ENCODE results near the gene AFM. TPM values are rescaled to one million over a fixed set of nuclear protein-coding genes. Genes with fewer than 3 reads are reported as not detected.

AFM gene
- total RNA-seq, 1 experiment from 2014 or later: not detected

DNA sequence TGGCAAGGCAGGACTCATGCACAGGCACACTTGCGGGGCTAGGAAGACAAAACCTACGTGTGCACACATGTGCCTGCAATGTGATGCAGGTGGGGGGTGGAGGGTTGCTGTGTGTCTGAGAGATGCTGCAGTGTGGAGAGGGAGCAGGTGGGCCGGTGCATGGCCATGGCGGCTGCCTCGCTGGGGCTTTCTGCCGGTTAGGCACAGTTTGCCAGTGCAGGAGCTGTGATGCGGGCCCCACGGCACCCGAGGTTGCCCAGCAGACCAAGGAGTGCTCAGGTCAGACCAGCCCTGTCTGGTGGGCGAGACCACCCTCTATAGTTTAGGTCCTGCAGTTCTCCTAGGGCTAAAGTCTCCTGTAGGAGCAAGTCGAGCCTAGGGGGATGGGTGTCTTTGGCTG is 4.4 kb upstream of the AFM start:
- H3K9me2 ChIP-seq (ENCODE audit: insufficient read depth): no peaks in the 10 kb centered on the region
- no peaks in the 10 kb centered on the region for H3K36me3 ChIP-seq (ENCODE audit: control insufficient read depth in 1 of 2, insufficient read depth in 2 of 2, low read length in 2 of 2)
- no peaks in the 10 kb centered on the region for H3K27me3 ChIP-seq (ENCODE audit: insufficient read depth, low read length)
- DNase-seq (ENCODE audit: low read depth, low spot score) (no peak), ATAC-seq (no peak)
- ChIA-PET POLR2A (no interaction called here), RAD21 (ENCODE audit: low non-redundant PET in 1 of 2, low total read pairs in 2 of 2, uncharacterized antibody in 2 of 2, unreplicated experiment in 2 of 2) (no interaction called here), CTCF (no interaction called here)
- no peaks in the 10 kb centered on the region for H3K4me1 ChIP-seq (ENCODE audit: control insufficient read depth in 1 of 2, insufficient read depth in 2 of 2, low read length in 2 of 2)
- no peaks in the 10 kb centered on the region for H4K20me1 ChIP-seq (ENCODE audit: insufficient read depth)
- no peak overlapping the region for H3K9ac ChIP-seq (ENCODE audit: low read length)
- H3K4me3 ChIP-seq (replicated peaks in 1 of 2; ENCODE audit: low read depth in 1 of 2, low read length in 2 of 2): no peak overlapping the region
- H3K79me2 ChIP-seq (ENCODE audit: insufficient read depth, low read length): no peaks in the 10 kb centered on the region
- H3K9me3 ChIP-seq (ENCODE audit: control insufficient read depth in 1 of 2, insufficient read depth in 1 of 2, low read depth in 1 of 2, low read length in 2 of 2): 0 out of 4 replicates have a peak, but pooled peaks cover 0 to 4% of the 10 kb centered on the region in 2 experiments
- intact Hi-C loops (cut with micrococcal nuclease): no loop called here
- no TSS peak for BruUV-seq (replicated peaks)
- H2AFZ ChIP-seq (ENCODE audit: low read depth, low read length, poor library complexity, severe bottlenecking): no peak overlapping the region
- no peak overlapping the region for H3K27ac ChIP-seq (ENCODE audit: low read depth, low read length)
- TF ChIP-seq, protein P1, sequence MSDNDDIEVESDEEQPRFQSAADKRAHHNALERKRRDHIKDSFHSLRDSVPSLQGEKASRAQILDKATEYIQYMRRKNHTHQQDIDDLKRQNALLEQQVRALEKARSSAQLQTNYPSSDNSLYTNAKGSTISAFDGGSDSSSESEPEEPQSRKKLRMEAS (IDR thresholded peaks at IDR 0.05): no peak
- no peak for TF ChIP-seq FOSL1 (IDR thresholded peaks at IDR 0.05; ENCODE audit: low read depth)
- TF ChIP-seq SP1 (IDR thresholded peaks at IDR 0.05; ENCODE audit: low read depth): no peak
- TF ChIP-seq, protein P2, sequence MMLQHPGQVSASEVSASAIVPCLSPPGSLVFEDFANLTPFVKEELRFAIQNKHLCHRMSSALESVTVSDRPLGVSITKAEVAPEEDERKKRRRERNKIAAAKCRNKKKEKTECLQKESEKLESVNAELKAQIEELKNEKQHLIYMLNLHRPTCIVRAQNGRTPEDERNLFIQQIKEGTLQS (IDR thresholded peaks at IDR 0.05): no peak
- no peak for TF ChIP-seq SRF (IDR thresholded peaks at IDR 0.05; ENCODE audit: low read depth)
- TF ChIP-seq, protein P3, sequence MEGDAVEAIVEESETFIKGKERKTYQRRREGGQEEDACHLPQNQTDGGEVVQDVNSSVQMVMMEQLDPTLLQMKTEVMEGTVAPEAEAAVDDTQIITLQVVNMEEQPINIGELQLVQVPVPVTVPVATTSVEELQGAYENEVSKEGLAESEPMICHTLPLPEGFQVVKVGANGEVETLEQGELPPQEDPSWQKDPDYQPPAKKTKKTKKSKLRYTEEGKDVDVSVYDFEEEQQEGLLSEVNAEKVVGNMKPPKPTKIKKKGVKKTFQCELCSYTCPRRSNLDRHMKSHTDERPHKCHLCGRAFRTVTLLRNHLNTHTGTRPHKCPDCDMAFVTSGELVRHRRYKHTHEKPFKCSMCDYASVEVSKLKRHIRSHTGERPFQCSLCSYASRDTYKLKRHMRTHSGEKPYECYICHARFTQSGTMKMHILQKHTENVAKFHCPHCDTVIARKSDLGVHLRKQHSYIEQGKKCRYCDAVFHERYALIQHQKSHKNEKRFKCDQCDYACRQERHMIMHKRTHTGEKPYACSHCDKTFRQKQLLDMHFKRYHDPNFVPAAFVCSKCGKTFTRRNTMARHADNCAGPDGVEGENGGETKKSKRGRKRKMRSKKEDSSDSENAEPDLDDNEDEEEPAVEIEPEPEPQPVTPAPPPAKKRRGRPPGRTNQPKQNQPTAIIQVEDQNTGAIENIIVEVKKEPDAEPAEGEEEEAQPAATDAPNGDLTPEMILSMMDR (IDR thresholded peaks at IDR 0.05 in 2 of 3, conservative IDR thresholded peaks at IDR 0.05 in 1 of 3; ENCODE audit: borderline replicate concordance in 1 of 3, insufficient read depth in 1 of 3, low read depth in 2 of 3, low read length in 2 of 3): no peak
- TF ChIP-seq EZH2phosphoT487 (IDR thresholded peaks at IDR 0.05; ENCODE audit: borderline replicate concordance): no peak
- TF ChIP-seq JUND (IDR thresholded peaks at IDR 0.05): no peak
- TF ChIP-seq ZFX (IDR thresholded peaks at IDR 0.05): no peak
- TF ChIP-seq SIN3A (IDR thresholded peaks at IDR 0.05; ENCODE audit: low read depth): no peak
- no peak for TF ChIP-seq POLR2A (IDR thresholded peaks at IDR 0.05; ENCODE audit: borderline replicate concordance, extremely low read depth, insufficient read depth, insufficient read length)
- H3K4me2 ChIP-seq (ENCODE audit: low read length): no peak overlapping the region

Measured in HCT116 (cell line).